Natural killer cell (primary cell): ENCODE data around the gene MTA2. TPM values are rescaled to one million over a fixed set of nuclear protein-coding genes. Genes with fewer than 3 reads are reported as not detected.
A peak's percentile ranks its signal among the peaks of the same experiment; 100 is the strongest.

Experiments
- ATAC-seq, 3 donors: fragments of 150-1000 bp in 2 of 3; fragments of 200-7000 bp in 1 of 3; cut with Tn5 transposase; 1 replicate in 1 of 3; 2 replicates in 2 of 3; pipeline ENCODE4 v1.10.0; 2021; ENCODE audit warnings: mild to moderate bottlenecking in 2 of 3, moderate library complexity in 2 of 3
- DNase-seq, 2 donors: peaks; one replicate each; pipeline versions ENCODE4 v3.0.0 to v3.0.0-alpha.2; 2013 to 2021; ENCODE audit warnings: mixed read lengths in 1 of 2
- H3K27ac ChIP-seq: one replicate; pipeline ENCODE4 v1.5.1; 2013; ENCODE audit warnings: mild to moderate bottlenecking, low read length
- H3K27me3 ChIP-seq: one replicate; pipeline ENCODE4 v1.6.1; 2013; ENCODE audit warnings: low read length; ENCODE audit not compliant: control insufficient read depth, insufficient read depth
- H3K36me3 ChIP-seq: one replicate; pipeline ENCODE4 v1.6.1; 2013; ENCODE audit warnings: low read length; ENCODE audit not compliant: control insufficient read depth, insufficient read depth
- H3K4me1 ChIP-seq: one replicate; pipeline ENCODE4 v1.6.1; 2013; ENCODE audit warnings: low read length; ENCODE audit not compliant: control insufficient read depth, insufficient read depth
- H3K4me3 ChIP-seq: one replicate; pipeline ENCODE4 v1.5.1; 2013; ENCODE audit warnings: low read length
- H3K9me3 ChIP-seq: one replicate; pipeline ENCODE4 v1.6.1; 2013; ENCODE audit warnings: low read length; ENCODE audit not compliant: control insufficient read depth, insufficient read depth
- H3K27ac Mint-ChIP-seq, 2 donors: one replicate each; pipeline ENCODE4 v1.8.0; 2022; ENCODE audit warnings: mild to moderate bottlenecking in 2 of 2, mixed read lengths in 2 of 2, moderate library complexity in 1 of 2
- H3K27me3 Mint-ChIP-seq, 2 donors: one replicate each; pipeline ENCODE4 v1.8.0; 2022; ENCODE audit warnings: low read depth in 2 of 2, mixed read lengths in 2 of 2
- H3K36me3 Mint-ChIP-seq: one replicate; pipeline ENCODE4 v1.8.0; 2022; ENCODE audit warnings: mixed read lengths
- H3K4me1 Mint-ChIP-seq, 2 donors: one replicate each; pipeline ENCODE4 v1.8.0; 2022; ENCODE audit warnings: mixed read lengths in 2 of 2
- H3K4me3 Mint-ChIP-seq: one replicate; pipeline ENCODE4 v1.8.0; 2022; ENCODE audit warnings: mild to moderate bottlenecking, moderate library complexity, mixed read lengths
- H3K9me3 Mint-ChIP-seq, 2 donors: one replicate each; pipeline ENCODE4 v1.8.0; 2022; ENCODE audit warnings: mixed read lengths in 2 of 2
- CTCF ChIP-seq: fragments of 200-600 bp; IDR thresholded peaks from one replicate; pipeline ENCODE4 v1.8.0; 2022; ENCODE audit warnings: antibody characterized with exemption
- WGBS: methylation state at CpG from one replicate; pipeline ENCODE4 v1.1.7; 2013; ENCODE audit warnings: missing lambda C conversion rate; ENCODE audit not compliant: insufficient coverage; 5-methylcytosine and 5-hydroxymethylcytosine counted together
- intact Hi-C: fragments of 100-400 bp; cut with micrococcal nuclease; formaldehyde crosslinking; loops from one replicate; pipeline ENCODE4 v1.14.2; 2022
- total RNA-seq, 4 donors: library from RNA; stranded (reverse); fragments of 120-200 nt in 1 of 4; gene quantifications; one replicate each; pipeline versions ENCODE4 v1.2.3 to v1.2.4, GENCODE V29; 2013 to 2022

The MTA2 gene
- total RNA-seq, 3 donors from 2014 or later (not counting 1 experiment from before 2014, with no cell fraction given) = 254 to 305 (median 259) TPM

- H3K4me3 Mint-ChIP-seq = peak overlapping the region; percentile 37
These were observed 7.1 kb upstream of the MTA2 start for GRCh38 chr11:62608776-62609175.

GRCh38 chr11:62607714-62608113 is 6.0 kb upstream of the MTA2 start:
- Histone ChIP-seq H3K27ac (no peak overlapping the region), H3K9me3 (no peaks in the 10 kb centered on the region), H3K4me3 (no peak overlapping the region), H3K27me3 (no peaks in the 10 kb centered on the region), H3K36me3 (peaks cover 44% of the 10 kb centered on the region), H3K4me1 (peaks cover 25% of the 10 kb centered on the region)
- Mint-ChIP-seq H3K36me3 (no peaks in the 10 kb centered on the region), H3K27ac (peak overlapping the region in 1 of 2 donors; percentile 20), H3K27me3 (no peaks in the 10 kb centered on the region), H3K9me3 (no peaks in the 10 kb centered on the region), H3K4me1 (peaks cover 26 to 53% of the 10 kb centered on the region in 2 donors), H3K4me3 (no peak overlapping the region)
- ATAC-seq (no peak), DNase-seq (no peak)
- TF ChIP-seq CTCF = no peak
- intact Hi-C loops = no loop called here
- 74% methylated on average over 4 of the region's 4 CpGs for WGBS

More at GRCh38 chr11:62608776-62609175, 7.1 kb upstream of the MTA2 start:
- Mint-ChIP-seq H3K9me3 (no peaks in the 10 kb centered on the region), H3K27me3 (no peaks in the 10 kb centered on the region), H3K36me3 (no peaks in the 10 kb centered on the region), H3K27ac (peak overlapping the region in 1 of 2 donors; percentile 98), H3K4me1 (peaks cover 18 to 44% of the 10 kb centered on the region in 2 donors)
- no peak overlapping the region for H3K4me3 ChIP-seq
- ATAC-seq (no peak), DNase-seq (no peak)
- TF ChIP-seq CTCF = no peak
- 96% methylated on average over 12 of the region's 12 CpGs for WGBS
- intact Hi-C loops = no loop called here
- no peak overlapping the region for H3K27ac ChIP-seq
- H3K36me3 ChIP-seq = peaks cover 44% of the 10 kb centered on the region
- no peaks in the 10 kb centered on the region for H3K9me3 ChIP-seq
- H3K27me3 ChIP-seq = no peaks in the 10 kb centered on the region
- H3K4me1 ChIP-seq = peaks cover 27% of the 10 kb centered on the region

GRCh38 chr11:62605902-62606301 is 4.2 kb upstream of the MTA2 start:
- DNase-seq = no peak
- H3K36me3 Mint-ChIP-seq = no peaks in the 10 kb centered on the region
- intact Hi-C loops = no loop called here
- H3K9me3 Mint-ChIP-seq = no peaks in the 10 kb centered on the region
- no peak for ATAC-seq
- peaks cover 22 to 50% of the 10 kb centered on the region in 2 donors for H3K4me1 Mint-ChIP-seq
- 97% methylated on average over 15 of the region's 15 CpGs for WGBS
- Histone ChIP-seq H3K9me3 (no peaks in the 10 kb centered on the region), H3K36me3 (peaks cover 41% of the 10 kb centered on the region), H3K27me3 (no peaks in the 10 kb centered on the region), H3K4me3 (no peak overlapping the region), H3K4me1 (peaks cover 23% of the 10 kb centered on the region), H3K27ac (no peak overlapping the region)
- H3K27me3 Mint-ChIP-seq = no peaks in the 10 kb centered on the region
- no peak overlapping the region for H3K4me3 Mint-ChIP-seq
- no peak overlapping the region for H3K27ac Mint-ChIP-seq
- TF ChIP-seq CTCF = no peak

- Mint-ChIP-seq H3K27ac (peak overlapping the region in 1 of 2 donors; percentile 53), H3K36me3 (no peaks in the 10 kb centered on the region), H3K4me3 (no peak overlapping the region), H3K27me3 (no peaks in the 10 kb centered on the region), H3K4me1 (peaks cover 24 to 47% of the 10 kb centered on the region in 2 donors), H3K9me3 (no peaks in the 10 kb centered on the region)
- WGBS = 96% methylated on average over 6 of the region's 6 CpGs
- no peak overlapping the region for H3K27ac ChIP-seq
- DNase-seq (no peak), ATAC-seq (no peak)
- no peaks in the 10 kb centered on the region for H3K27me3 ChIP-seq
- no peaks in the 10 kb centered on the region for H3K9me3 ChIP-seq
- intact Hi-C loops = no loop called here
- peaks cover 22% of the 10 kb centered on the region for H3K4me1 ChIP-seq
- no peak overlapping the region for H3K4me3 ChIP-seq
- peaks cover 37% of the 10 kb centered on the region for H3K36me3 ChIP-seq
- TF ChIP-seq CTCF = no peak
These were observed 3.8 kb upstream of the MTA2 start for GRCh38 chr11:62605467-62605866.
